GM19395 (cell line): ENCODE results near the gene MADCAM1.
"Not testable (repeated sequence)": the region's sequence is repeated elsewhere in the genome, so short reads cannot be mapped to it uniquely, and the experiment has no call there.

Experiments
- ATAC-seq: cut with Tn5 transposase; IDR thresholded peaks from one replicate; pipeline ENCODE4 v1.9.1; 2021; ENCODE audit warnings: mild to moderate bottlenecking, moderate library complexity; ENCODE audit not compliant: unreplicated experiment

The MADCAM1 gene

DNA sequence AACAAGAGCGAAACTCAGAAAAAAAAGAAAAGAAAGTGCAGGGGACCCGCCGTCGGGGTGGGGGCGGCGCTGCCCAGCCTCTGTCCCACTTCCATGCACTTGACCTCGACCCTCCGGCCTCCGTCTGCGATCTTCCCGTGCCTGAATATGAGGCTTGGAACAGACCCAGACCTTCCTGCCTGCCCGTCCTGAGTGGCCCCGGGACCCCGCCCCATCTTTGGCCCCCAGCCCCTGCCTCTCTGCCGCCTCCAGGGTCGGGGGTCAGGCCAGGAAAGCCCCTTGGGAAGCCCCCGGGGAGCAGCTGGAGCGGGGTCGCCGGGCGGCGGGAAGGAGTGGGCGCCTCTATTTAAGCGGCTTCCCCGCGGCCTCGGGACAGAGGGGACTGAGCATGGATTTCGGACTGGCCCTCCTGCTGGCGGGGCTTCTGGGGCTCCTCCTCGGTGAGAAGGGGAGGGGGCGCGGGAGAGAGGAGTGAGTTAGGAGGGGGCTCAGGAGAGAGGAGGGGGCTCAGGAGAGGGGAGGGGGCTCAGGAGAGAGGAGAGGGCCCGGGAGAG, at the start of gene MADCAM1:
Gene MADCAM1 (plus strand): TSS at position 375 of the 554 bp plus-strand sequence. CDS start 14 bp downstream, at position 389.
- ATAC-seq = no peak

DNA sequence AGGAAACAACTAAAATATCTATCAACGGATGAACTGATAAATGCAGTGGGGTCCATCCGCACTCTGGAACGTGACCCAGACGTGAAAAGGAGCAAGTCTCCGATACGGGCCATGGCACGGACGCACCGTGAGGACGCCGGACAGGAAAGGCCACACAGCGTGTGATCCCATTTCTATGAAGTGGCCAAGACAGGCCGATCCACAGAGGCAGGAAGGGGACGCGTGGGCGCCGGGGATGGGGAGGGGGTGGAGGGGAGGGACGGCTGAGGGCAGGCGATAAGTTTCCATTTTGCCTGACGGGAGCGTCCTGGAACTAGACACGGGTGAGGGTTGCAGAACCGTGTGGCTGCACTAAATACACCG, 49.2 kb upstream of the MADCAM1 start:
- ATAC-seq = no peak

DNA sequence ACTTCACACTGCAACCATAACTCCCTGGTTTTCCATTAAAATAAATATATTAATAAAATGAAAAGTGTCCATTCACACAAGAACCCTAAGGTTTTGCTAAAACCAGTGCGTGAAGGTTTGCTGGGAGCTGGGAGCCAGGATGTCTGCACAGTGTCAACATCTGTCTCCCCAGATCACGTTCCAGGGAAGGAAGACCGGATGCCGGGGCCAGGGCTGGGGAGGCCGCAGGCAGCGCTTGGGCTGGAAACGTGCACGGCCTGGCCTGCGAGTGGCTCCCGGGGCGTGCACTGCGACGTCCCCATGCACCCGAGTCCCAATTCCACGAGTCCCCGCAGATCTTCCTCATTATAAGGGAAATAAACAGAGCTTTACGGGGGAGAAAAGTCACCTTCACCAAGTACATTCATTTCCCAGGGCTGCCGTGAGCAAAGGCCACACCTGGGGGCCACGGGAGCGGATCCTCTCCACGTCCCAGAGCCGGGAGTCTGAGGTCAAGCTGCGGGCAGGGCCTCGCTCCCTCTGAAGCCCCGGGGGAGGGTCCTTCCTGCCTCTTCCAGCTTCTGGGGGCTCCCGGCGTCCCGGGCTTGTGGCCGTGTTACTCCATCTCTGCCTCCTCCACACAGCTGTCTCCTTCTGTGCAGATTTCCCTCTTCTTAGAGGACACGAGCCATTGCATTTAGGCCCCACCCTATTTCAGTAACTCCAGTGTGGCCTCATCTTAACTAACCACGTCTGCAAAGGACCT, 48.3 kb upstream of the MADCAM1 start:
- ATAC-seq = no peak

DNA sequence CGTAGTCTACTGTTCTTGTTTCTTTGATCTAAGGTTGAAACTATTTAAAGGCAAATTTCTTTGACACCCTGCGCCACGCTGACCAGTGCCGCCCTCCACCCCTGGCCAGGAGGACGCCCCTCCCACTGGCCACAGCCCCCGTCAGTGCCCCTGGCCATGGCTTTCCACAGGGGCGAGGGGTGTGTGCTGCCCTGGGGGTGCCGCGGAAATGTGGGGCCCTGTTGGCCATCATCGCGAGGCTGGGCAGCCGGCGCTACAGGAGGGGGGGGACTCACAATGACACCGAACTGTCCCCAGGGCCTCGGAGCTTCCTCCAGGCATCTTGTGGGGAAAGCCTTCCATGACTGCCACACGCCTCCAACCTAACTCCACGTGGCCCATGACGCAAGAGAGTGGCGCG, 46.4 kb upstream of the MADCAM1 start:
- no peak for ATAC-seq

DNA sequence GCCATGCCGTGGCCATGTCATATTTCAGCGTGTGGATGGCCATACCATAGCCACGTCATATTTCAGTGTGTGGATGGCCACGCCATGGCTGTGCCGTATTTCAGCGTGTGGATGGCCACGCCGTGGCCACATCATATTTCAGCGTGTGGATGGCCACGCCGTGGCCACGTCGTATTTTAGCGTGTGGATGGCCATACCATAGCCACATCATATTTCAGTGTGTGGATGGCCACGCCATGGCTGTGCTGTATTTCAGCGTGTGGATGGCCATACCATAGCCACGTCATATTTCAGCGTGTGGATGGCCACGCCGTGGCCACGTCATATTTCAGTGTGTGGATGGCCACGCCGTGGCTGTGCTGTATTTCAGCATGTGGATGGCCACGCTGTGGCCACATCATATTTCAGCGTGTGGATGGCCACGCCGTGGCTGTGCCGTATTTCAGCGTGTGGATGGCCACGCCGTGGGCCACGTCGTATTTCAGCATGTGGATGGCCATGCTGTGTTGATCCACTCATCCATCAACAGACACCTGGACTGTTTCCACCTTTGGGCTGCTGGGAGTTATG, 45.3 kb upstream of the MADCAM1 start:
- not testable (repeated sequence) for ATAC-seq

DNA sequence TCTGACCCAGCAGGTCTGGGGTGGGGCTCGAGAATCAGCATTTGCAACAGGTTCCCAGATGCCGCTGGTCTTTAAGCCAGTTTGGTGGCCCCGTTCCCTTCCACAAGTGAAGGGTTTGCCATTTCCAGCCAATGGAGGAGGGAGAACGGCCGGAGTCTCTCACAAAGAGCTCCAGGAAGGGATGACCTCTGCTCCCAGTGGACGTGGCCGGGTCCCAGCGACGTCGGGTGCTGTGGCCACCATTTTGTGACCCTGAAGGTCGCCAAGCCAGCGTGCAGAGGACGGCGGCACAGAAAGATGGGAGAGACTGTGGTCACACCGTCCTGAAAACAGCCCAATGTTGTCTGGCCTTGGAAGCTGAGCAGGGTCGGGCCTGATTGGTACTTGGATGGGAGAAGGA, 43.5 kb upstream of the MADCAM1 start:
- ATAC-seq = no peak

DNA sequence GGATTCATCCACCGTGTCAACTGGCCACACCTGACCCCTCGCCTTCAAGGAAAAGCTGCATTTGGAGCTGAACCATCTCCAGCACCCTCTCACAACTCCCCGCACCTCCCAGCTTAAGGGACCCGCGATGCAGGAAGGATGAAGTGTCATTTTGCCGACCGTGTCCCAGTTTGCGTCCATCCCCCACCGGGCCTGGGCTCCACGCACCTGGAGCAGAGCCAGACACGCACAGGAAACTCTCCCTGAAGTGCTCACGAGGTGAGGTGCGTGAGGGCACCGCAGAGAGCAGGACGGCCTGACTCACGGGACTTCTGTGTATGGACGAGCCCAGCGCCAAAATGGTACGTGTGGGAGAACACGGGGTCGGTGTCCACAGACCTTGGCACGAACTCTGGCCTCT, 42.7 kb upstream of the MADCAM1 start:
- ATAC-seq = no peak

DNA sequence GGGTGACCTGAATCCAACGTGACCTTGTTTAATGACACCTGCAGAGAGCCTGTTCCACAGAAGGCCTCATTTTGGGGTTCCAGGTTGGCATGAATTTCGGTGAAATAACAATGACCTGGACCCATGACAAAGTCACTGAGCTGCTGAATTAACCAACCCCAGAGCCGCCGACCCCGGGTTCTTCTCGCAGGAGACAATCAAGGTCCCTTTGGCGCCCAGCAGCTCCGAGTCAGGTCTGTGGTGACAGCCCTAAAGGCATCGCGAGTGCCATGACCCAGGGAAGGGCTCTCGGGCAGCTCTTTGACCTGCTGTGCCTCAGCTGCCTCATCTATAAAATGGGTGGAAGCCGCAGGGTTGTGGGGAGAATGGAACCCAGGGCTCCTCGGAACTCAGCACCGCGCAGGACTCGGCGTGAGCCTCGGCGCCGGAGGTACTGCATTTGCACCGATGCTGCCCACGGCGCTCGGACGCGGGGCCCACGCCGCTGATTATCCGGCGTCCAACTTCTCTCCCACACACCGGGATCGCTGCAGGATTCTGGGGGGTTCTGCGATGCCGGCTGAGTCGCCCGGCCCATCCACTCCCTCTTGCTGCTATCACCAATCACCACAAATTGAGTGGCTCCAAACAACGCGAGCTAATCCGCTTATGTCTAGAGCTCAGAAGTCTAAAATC, 41.1 kb upstream of the MADCAM1 start:
- no peak for ATAC-seq

DNA sequence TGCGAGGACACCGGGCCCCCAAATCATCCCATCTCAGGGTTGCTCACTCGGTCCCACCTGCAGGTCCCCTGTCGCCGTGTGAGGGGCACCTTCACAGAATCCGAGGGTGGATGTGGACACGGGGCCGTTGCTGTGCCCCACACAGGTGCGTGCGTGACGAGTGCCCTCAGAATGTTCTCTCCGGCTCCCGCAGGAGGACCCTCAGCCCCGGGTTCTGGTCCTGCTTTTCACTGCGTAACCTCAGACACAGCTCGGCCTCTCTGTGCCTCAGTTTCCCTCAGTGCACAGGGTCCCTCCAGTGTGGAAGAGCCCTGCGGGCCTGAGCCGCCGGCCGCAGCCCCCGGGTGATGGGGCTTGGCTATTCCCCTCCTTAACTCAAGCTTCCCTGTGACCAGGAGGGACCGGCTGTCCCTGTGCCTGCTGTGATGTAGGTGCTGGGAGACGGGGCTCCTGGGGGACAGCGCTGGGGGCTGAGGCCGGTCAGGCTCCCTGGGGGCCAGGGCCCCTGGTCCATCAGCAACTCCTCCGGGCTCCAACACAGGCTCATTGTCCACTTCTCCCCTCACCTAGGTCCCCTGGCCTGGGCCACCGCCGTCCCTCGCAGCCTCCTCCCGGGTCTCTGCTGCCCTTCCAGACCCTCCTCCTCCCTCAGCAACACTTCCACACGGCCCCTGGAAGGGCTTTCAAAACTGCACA, 40.3 kb upstream of the MADCAM1 start:
- no peak for ATAC-seq

DNA sequence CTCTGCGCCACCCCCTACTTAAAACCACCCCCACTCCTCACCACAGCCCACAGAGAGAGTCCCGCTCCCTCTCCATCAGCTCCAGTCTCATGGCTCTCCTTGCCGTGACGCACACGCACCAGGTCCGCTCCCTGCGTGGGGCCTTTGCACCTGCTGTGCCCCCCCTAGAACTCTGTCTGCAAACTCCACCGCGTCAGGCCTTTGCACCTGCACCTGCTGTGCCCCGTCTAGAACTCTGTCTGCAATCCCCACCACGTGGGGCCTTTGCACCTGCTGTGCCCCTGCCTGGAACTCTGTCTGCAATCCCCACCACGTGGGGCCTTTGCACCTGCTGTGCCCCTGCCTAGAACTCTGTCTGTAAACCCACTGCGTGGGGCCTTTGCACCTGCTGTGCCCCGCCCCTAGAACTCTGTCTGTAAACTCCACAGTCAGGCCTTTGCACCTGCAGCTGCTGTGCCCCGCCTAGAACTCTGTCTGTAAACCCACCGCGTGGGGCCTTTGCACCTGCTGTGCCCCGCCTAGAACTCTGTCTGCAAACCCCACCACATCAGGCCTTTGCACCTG, 39.7 kb upstream of the MADCAM1 start:
- ATAC-seq = no peak

DNA sequence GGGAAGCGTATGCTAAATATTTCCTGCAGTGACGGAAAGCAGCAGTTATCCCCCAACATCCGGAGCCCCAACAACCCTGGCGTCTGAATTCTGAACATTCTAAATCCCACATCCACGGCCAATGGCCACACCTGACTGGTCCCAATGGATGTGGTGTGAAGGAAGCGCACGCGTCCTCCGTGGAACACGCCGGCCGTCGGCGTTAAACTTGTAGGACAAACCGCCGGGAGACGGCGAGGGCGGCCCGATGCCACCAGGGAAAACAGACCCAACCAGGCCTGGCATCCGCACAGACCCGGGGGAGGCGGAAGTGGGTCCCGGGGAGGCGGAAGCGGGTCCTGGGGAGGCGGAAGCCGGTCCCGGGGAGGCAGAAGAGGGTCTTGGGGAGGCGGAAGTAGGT, 38.6 kb upstream of the MADCAM1 start:
- ATAC-seq = no peak

DNA sequence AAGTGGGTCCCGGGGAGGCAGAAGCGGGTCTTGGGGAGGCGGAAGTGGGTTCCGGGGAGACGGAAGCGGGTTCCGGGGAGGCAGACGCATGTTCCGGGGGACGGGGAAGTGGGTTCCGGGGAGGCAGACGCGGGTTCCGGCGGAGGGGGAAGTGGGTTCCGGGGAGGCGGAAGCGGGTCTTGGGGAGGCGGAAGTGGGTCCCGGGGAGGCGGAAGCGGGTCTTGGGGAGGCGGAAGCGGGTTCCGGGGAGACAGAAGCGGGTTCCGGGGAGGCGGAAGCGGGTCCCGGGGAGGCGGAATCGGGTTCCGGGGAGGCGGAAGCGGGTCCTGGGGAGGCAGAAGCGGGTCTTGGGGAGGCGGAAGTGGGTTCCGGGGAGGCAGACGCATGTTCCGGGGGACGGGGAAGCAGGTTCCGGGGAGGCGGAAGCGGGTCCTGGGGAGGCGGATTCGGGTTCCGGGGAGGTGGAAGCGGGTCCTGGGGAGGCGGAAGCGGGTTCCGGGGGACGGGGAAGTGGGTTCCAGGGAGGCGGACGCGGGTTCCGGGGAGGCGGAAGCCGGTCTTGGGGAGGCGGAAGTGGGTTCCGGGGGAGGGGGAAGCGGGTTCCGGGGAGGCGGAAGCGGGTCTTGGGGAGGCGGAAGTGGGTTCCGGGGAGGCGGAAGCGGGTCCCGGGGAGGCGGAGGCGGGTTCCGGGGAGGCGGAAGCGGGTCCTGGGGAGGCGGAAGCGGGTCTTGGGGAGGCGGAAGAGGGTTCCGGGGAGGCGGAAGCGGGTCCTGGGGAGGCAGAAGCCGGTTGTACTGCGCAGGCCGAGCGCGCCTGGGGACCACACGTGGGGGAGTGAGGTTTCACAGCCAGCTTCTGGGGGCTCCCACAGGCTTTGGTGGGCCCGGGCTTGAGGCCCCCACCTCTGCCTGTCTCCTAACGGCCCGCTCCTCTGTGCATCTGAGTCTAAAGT, 37.9 kb upstream of the MADCAM1 start:
- ATAC-seq = no peak

DNA sequence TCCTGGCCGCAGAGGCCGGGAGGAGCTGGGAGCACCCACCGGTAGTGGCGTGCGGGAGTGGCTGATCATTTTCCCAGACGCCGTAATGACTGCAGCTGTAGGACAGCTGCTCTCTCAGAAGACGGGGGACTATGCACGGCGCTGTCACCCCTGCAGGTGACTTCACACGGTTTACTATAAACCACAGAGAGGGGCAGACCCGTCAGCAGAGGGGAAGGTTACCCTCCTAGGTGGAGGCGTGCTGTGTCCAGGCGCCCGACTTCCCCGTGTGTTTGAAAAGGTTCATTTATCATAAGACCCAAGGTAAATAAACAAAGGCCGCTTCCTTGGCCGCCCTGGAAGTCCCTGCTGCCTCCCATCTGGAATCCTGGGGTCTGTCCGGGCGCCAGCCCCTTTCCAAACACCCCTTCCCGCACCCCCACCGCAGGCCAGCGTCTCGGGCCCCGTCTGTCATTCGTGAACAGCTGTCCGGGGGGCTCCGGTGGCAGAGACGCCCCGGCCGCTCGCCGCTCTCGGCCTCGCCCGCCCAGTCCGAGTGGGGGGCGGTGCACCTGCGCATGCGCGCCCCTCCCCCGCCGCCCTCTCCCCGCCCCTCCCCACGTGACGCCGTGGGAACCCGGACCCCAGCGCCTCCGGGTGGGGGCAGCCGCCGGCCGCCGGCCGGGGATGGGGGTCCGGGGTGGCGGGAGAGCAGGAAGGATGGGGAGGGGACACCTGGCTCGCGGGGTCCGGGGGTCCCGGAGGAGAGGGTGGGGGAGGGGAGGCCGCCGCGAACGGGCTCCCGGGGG, 36.4 kb upstream of the MADCAM1 start:
- ATAC-seq = no peak

DNA sequence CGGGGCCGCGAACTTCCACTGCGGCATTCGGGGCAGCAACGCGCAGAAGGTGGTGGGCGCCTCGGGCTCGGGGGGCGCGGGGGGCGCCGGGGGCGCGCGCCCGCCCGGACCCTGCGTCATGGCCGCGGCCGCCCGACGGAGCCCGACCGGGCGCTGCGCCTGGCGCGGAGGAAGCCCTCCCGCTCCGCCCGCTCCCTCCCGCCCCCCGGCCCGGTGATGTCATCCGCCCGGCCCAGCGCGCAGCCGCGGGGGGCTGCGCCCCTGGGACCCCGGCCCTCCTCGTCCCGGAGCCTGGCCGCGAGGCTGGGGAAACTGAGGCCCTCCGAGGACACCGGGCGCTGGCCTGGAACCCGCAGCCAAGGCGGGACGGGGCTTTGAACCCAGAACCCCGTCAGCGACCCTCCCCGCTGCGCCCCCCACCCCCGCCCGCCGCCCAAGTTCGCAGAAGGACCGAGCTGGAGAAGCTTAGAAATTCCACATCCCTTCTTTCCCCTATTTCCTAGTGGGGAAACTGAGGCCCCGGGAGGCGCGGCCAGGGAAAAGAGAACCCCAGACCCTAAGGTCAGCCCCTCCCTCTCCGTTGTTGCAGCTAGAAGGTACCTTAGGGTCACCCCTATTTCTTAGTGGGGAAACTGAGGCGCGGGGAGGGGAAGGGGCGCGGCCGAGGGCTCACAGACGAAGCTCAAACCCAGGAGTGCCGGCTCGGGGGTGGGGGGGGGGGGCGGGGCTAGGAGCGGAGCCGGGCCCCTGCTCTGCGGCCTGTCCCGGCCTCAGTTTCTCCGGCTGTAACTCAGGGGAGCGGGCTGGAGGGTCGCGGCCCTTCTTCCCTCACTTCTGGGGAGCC, 35.2 kb upstream of the MADCAM1 start, which contains the start of gene SHC2:
Gene SHC2 (minus strand): TSS at position 157 of the 844 bp plus-strand sequence. CDS start 37 bp downstream, at position 120.
- no peak for ATAC-seq

DNA sequence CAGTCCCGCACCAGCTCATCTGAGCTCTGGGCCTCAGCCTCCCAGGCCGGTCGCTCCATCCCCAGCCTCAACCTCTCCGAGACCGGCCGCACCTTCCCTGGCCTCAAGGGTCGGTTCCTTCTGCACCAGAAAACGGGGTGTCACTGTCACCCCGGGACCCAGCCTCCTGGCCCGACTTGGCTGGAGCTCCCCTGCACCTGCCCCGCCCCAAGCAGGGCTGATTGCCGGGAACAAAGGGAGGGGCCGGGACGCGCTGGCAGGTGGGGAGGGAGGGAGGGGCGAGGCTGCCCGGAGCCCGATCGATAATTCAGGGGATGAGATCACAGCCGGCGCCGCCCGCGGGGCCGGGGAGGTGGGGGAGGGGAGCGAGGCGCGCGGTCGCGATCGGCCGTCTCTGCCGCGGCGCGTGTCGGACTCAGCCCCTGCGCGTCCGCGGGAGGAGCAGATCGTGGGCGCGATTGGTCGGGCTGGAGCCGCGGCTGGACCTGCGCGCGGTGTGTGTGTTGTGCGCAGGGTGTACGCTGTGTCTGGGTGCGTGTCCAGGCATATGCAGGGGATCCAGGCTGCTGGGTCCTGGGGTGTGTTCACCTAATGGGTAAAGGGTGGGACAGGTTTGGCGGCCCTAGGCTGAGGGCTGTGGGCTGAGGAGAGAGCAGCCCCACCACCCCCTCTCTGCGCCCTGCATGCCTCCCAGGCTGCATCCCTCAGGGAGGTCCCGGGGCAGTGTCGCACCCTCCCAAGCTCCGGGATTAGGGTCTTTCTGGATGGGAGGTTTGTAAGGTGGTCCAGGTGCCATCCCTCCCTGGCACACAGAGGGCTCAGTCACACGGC, 34.4 kb upstream of the MADCAM1 start:
- no peak for ATAC-seq

DNA sequence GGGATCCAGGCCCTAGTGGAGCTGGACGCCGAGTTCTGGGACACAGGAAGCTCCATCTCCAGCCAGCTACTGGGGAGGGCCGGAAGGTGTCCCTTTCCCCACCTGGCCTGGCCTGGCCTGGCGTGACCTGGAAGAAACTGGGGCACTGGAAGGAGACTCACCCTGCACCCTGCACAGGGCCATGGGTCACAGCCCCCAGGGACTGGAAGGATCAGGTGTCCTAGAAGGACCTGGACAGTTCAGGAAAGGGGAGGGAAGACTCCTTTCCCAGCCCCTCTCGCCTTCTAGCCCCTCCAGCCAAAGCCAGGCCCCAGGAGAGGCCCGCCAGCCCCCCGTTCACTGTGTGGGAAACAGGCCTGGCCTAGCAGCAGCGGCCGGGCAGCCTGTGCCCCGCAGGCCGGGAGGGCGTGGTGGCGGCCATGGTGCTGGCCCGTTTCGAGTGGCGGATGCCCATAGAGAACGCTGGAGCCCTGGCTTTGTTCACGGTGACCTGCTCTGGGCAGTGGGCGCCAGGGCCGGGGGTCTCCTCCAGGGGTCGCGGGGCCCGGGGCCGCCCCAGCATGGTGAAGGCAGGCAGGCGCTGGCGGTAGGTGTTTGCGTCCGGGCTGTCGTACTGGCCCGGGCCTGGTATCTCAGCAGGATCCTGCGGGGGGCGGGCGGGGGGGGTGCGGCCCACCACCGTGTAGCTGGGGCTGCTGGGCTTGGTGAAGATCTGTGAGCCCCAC, 32.6 kb upstream of the MADCAM1 start:
- ATAC-seq = no peak

DNA sequence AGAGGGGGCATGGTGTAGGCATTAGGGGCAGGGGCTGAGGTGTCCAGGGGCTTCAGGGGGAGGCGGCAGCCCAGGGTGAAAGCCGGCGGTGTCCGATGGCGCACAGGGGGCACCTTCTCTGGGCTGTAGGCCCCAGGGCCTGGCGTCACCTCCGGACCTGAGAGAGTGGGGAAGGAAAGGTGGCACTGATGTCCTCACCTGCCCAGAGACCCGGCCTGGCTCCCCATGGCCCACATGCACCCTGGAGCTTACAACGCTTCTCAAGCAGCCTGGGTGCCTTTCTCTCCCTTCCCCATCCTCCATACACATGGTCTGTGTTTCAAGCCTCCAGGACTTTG, 32.1 kb upstream of the MADCAM1 start:
- no peak for ATAC-seq
